GF-D8 (cell line): ENCODE data around the gene SPRR2F.
"Not testable (repeated sequence)": the region's sequence is repeated elsewhere in the genome, so short reads cannot be mapped to it uniquely, and the experiment has no call there.

Experiments used
- DNase-seq: peaks from one replicate; lab custom pipeline; 2025; lab: John Stamatoyannopoulos, UW

The SPRR2F gene, protein sequence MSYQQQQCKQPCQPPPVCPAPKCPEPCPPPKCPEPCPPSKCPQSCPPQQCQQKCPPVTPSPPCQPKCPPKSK

DNA sequence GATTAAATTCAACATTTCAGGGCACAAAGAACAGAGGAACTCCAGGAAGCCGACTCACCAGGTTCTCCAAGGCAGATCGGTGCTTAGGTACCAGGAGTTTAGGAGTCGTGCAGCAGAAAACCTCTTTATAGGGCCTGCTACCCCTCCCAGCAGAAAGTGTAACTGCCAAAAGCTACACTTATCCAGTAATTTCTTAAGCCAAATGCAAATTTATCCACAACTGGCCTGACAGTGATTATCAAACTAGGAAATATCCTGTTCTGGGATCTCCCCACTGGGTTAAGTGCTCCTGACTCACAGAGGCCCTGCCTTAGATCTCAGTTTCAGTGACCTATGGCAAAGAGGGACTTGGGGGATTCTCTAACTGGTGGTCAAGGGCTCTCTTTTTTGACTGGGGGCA lies at the start of gene SPRR2F:
TSS of gene SPRR2F (minus strand) at position 101 of the 400 bp plus-strand sequence. CDS start 783 bp downstream, outside the sequence.
- no peak for DNase-seq

DNA sequence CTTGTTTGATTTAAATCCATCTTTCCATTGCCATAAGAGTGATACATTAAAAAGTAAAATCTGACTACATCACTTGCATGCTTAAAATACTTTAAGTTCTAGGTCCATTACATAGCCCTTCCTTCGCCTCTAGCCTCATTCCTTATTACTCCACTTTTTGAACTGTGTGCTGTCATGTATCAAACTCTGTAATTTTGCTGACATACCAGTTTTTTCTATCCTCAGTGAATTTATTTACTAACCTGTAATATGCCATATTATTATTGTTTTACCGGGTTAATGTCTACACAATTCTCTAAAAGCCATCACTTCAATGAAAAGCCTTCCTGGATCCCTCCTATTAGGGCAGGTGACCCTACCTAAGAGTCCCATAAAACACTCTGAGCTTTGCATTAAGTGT lies 42.2 kb upstream of the SPRR2F start:
- no peak for DNase-seq

DNA sequence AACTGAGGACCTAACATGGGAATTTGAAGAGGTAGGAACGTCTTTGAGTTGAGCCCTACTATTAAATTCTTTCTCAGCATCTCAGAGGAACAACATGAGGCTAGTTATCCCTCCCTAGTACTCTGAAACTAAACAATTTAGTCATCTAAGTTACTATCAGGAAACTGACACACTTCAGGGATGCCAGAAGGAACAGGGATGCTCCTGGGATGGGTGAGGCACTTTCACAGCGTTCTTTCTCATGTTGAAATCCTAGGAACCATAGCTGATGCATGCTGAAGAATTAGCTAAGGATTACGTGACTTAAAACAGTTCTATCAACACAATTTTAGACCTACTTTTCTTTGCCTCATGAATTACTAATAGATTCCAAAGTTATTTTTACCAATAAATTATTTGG lies 39.2 kb upstream of the SPRR2F start:
- DNase-seq: no peak

DNA sequence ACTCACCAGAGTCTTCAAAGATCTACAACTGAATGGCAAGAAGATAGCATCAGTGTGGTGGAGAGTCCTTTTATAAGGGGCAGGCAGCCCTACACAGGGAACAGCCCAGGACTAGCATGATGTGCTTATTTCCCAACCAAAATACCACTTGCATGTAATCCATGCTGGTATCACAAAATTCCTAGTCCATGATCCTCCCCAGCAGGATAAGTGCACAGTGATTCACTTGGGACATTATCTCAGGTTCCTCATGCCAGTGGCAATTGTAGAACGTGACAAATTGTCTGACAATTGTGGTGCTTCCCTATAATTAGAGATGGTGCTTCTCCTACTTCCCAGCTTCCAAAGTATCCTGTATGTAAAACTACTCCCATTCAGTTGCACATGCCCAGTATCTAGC lies 37.5 kb upstream of the SPRR2F start, which contains the start of gene SPRR2G:
TSS of gene SPRR2G (minus strand) at position 45 of the 400 bp plus-strand sequence. CDS start 780 bp downstream, outside the sequence.
- DNase-seq: no peak

DNA sequence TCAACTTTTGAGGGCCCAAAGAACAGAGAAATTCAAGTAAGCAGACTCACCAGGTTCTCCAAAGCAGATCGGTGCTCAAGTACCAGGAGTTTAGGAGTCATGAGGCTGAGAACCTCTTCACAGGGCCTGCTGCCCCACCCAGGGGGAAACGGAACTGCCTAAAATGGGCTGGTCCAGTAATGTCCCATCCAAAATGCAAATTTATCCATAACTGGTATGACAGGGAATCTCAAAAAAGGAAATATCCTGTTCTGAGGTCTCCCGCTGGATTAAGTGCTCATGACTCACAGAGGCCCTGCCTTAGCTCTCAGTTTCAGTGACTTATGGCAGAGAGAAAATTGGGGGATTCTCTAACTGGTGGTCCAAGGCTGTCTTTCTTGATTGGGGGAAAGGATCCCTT lies 28.1 kb upstream of the SPRR2F start:
- no peak for DNase-seq

DNA sequence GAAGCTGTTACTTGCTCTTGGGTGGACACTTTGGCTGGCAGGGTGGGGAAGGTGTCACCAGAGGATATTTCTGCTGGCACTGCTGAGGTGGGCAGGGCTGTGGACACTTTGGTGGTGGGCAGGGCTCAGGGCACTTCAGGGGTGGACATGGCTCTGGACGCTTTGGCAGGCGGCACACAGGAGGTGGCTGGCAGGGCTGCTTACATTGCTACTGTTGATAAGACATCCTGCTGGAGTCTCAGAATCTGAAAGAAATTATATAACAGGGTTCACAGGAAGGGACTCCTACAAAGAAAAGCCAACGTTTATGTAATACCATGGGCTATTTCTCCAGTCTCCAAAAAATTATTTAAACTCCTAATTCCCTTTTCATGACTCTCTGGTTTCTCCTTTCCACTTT lies 27.2 kb upstream of the SPRR2F start:
- no peak for DNase-seq

DNA sequence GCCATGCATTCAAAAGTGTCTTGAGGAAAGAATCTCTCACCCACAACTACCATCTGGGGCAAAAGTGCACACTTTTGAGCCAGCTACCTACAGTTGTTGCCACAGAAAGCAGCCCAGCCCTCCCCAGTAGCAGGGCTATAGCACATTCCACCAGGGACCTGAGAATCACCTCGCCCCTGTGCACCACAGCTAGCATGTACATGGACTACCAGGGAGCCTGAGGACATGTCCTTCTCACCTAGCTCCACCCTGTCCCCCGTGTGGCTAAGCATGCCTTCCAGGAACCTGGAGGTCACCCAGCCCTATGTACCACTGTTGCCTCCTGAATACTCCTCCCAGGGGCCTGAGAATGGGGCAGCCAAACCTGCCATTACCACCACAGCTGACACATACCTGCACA lies 20.4 kb upstream of the SPRR2F start:
- no peak for DNase-seq

DNA sequence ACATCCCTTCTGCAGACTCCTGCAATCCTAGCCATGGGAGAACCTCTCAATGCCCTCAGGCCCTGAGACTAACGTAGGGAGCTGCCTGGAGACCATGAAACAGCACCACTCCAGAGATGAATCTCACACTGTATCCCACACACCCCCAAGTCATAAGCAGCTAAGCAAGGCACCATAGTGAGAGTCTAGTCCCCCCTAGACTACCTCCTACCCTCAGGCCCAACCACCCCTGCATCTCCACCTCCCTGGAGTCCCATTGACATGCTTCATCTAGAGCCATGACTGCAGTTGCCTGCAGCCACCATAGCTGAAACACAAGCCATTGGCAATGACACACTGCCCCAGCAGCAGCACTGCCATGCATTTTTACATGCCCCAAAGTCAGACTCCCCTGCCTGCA lies 20.0 kb upstream of the SPRR2F start:
- no peak for DNase-seq

DNA sequence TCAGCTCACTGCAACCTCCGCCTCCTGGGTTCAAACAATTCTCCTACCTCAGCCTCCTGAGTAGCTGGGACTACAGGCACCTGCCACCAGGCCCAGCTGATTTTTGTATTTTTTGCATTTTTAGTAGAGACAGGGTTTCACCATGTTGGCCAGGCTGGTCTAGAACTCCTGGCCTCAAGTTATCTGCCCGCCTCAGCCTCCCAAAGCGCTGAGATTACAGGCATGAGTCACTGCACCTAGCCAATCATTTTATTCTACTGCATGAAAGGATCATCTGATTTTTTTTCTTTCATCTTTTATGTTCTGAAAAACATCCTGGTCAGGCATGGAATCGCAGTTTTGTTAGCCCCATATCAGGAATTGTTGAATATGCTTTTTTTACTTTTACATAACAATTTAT lies 15.4 kb upstream of the SPRR2F start:
- not testable (repeated sequence) for DNase-seq

DNA sequence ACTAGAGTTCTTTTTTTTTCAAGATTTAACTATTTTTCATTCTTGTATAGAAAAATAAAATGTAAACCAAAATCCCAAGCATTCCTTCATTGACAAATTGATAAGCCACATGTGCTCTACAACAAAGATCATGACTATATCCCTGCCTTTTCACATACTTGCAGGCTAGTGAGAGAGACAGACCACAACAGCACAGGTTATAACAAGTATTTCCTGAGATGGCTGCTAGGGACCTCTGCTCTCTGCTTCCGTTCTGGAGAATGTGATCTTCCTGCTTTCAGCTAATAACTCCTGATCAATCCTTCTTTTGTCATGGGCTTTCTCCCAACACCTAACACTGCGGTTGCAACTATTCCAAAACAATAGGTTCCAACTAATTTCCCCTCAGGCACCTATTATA lies 14.0 kb upstream of the SPRR2F start:
- no peak for DNase-seq

DNA sequence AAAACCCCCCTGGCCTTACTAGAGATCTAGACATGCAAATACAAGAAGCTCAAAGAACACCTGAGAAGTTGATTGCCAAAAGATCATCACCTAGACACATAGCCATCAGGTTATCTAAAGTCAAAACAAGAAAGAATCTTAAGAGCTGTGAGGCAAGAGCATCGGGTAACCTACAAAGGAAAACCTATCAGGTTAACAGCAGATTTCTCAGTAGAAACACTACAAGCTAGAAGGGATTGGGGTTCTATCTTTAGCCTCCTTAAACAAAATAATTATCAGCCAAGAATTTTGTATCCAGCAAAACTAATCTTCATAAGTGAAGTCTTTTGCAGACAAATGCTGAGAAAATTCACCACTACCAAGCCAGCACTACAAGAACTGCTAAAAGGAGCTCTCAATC lies 12.2 kb upstream of the SPRR2F start:
- no peak for DNase-seq

DNA sequence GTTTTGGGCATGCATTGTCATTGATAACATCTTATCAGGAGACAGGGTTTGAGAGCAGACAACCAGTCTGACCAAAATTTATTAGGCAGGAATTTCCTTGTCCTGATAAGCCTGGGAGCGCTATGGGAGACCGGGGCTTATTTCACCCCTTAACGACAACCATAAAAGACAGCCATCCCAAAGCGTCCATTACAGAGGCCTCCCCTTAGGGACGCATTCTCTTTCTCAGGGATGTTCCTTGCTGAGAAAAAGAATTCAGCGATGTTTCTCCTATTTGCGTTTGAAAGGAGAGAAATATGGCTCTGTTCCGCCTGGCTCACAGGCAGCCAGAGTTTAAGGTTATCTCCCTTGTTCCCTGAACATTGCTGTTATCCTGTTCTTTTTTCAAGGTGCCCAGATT lies 10.5 kb upstream of the SPRR2F start:
- DNase-seq: not testable (repeated sequence)

DNA sequence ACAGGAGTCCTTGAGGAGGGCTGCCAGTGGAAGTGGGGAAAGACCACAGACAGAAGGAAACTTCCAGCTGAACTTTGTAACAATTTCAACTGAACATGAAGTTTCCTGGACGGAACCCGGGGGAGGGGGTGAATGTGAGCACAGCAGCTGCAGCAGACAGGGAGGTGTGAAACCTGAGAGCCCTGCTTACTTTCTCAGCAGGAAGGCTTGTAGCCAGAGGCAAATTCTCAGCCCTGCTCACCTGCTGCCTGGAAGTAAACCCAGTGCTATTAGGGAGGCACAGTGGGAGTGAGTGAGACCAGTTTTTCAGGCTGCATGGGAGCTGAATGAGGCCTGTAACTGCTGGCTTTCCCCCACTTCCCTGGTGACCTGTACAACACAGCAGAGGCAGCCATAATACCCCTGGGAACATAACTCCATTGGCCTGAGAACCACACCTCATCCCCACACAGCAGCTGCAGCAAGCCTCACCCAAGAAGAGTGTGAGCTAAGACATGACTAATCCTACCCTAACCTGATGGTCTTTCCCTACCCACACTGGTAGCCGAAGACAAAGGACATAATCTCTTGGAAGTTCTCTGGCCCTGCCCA lies 9.6 kb upstream of the SPRR2F start:
- DNase-seq: no peak

DNA sequence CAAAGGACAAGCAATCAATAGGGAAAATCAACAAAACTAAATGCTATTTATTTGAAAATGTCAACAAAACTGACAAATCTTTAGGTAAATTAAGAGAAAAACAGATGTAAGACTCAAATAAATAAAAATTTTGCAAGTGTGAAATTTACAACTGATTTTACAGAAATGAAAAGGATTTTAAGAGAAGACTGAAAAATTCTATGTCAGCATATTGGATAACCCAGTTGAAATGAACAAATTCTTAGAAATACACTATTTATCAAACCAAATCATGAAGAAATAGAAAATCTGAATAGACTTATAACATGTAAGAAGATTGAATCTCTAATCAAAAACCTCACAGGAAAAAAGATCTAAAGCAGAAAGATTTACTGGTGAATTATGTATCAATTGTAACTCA lies 7.6 kb upstream of the SPRR2F start:
- no peak for DNase-seq

DNA sequence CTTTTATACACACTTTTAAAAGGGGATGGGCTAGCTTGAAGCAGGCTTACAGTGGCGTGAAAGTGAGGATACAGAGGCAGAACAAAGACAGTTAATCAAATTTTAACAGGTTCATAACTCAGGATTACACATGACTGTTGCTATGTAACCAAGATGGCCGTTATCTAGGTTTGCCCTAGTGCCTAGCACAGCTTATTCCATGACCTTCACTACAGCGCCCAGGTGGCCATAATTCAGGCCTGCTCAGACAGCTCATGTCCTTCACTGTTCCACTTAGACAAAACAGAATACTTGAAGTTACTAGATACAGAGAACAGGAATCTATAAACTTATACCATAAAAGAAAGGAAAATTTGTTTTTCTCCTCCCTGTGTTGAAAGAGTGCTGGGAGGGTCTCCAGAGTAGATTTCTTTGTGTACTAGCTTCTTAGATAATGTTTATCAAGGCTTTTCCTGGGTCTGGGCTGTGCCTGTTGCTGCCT lies 6.2 kb upstream of the SPRR2F start:
- DNase-seq: no peak

DNA sequence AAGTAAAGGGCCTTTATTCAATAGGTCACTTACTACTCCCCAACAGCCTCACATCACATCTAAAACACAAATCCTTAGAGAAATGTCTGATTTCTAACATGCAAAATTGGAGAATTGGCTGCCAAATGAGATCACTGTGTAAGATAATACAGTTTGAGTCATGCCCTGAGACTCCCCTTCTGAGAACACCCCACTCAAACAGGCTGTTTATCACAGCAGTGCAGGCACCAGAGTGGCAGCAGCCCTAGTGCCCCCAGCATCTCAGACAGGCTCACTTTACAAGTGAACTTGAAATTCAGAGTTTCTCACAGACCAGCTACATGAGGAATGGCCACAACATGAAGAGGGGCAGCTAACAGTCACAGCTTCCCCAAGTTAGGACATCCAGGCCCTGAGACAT lies 1.9 kb upstream of the SPRR2F start:
- DNase-seq: not testable (repeated sequence)

DNA sequence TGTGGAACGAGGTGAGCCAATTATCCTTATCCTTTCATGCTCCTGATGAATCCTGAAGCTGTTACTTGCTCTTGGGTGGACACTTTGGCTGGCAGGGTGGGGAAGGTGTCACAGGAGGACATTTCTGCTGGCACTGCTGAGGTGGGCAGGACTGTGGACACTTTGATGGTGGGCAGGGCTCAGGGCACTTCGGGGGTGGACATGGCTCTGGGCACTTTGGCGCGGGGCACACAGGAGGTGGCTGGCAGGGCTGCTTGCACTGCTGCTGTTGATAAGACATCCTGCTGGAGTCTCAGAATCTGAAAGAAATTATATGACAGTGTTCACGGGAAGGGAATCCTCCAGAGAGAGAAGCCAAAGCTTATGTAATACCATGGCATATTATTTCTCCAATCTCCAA lies 862 bp downstream of the SPRR2F start:
- not testable (repeated sequence) for DNase-seq

DNA sequence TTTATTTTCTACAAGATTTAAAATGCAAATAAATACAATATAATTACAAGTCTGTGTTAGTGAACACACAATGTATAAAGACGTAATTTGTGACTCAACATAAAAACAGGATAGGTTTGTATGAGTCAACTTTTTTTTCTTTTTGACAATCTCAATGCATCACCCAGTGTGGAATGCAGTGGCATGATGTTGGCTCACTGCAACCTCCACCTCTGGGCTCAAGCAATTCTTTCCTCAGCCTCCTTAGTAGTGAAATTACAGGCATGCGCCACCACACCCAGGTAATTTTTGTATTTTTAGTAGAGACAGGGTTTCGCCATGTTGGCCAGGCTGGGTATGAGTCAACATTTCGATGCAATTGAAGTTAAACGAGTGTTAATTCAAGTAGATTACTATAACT lies 13.1 kb downstream of the SPRR2F start:
- no peak for DNase-seq

DNA sequence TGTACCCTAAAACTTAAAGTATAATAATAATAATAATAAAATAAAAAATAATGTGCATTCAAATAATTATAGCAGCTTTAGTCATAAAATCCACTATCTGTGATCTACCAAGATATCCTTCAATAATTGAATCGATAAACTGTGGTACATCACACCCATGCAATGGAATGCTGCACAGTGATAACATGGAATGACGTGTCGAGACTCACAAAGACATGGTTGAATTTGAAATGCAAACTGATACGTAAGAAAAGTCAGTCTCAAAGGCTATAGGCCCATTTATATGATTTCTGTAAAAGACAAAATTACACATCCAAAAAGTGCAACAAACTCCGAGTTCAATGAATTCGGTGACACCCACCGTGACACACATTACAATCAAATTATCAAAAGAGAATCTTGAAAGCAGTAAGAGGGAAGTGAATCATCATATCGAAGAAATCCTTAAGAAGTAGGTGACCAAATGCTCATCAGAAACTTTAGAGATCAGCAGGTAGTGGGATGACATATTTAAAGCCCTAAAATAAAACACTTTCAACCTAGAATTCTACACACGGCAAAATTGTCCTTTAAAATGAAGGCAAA lies 13.8 kb downstream of the SPRR2F start:
- no peak for DNase-seq

DNA sequence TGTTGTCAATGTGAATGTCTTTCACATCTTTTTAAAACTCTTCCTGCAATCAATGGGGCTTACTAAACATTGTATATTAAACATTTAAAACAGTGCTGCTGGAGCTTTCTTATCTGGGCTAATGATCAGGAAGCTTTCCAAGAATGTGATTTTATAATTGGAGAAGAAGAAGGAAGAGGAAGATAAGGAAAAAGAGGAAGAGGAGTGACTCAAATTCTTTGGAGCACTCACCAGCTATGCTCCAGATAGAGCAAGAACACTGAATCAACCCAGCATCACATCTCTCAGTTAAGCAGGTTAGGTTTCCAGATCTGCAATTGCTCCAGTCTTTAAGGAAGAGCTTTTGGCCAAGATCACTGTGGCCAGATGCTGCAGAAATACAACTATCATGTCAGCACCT lies 17.6 kb downstream of the SPRR2F start:
- DNase-seq: no peak

DNA sequence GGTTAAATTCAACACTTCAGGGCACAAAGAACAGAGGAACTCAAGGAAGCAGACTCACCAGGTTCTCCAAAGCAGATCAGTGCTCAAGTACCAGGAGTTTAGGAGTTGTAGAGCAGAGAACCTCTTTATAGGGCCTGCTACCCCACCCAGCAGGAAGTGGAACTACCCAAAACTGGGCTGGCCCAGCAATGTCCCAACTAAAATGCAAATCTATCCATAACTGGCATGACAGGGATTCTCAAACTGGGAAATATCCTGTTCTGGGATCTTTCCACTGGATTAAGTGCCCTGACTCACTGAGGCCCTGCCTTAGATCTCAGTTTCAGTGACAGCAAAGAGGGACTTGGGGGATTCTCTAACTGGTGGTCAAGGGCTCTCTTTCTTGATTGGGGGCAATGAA lies 18.9 kb downstream of the SPRR2F start, which contains the start of gene SPRR2E:
TSS of gene SPRR2E (minus strand) at position 101 of the 400 bp plus-strand sequence. CDS start 775 bp downstream, outside the sequence.
- no peak for DNase-seq

DNA sequence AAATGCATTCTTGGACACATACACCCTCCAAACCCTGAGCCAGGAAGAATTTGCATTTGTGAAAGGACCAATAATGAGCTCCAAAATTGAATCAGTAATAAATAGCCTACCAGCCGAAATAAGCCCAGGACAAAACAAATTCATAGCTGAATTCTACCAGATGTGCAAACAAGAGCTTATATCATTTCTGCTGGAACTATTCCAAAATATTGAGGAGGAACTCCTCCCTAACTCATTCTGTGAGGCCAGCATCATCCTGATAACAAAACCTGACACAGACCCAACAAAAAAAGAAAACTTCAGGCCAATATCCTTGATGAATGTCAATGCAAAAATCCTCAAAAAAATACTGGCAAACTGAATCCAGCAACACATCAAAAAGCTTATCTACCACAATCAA lies 25.7 kb downstream of the SPRR2F start:
- no peak for DNase-seq

DNA sequence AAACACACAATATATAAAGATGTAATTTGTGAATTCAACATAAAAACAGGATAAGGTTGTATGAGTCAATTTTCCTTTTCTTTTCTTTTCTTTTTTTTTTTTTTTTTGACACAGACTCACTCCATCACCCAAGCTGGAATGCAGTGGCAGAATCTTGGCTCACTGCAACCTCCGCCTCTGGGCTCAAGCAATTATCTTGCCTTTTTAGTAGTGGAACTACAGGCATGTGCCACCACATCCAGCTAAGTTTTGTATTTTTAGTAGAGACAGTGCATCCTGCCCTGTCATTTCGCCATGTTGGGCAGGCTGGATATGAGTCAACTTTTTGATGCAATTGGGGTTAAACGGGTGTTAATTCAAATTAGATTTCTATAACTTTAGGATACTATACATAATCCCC lies 31.6 kb downstream of the SPRR2F start:
- DNase-seq: no peak
